Measurements from ENCODE around the gene PCNT. TPM values are rescaled to one million over a fixed set of nuclear protein-coding genes. Genes with fewer than 3 reads are reported as not detected.

The PCNT gene
- total and polyA plus RNA-seq, 2 of the 8 experiments (the other 6 are each of a cell fraction or from before 2014, with no cell fraction given): 9.9 to 45.1 TPM

DNA sequence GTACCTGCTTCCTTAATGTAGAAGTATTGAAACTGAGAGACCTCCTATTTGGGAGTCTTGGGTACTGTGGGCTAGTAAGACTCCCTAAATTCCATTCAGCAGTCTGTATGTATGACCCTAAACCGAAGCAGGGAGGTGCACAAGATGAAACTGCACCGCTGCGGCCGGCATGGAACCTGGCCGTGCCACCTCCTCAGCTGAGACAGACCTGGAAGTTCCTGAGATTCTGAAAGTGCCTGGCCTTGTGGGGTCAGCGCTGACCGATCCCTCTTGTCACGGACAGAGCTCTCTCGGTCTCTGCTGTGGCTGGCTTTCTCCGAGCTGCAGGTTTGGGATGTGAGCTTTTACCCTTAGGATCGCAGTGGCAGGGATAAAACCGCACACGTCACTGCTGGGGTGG, 27.0 kb downstream of the PCNT start:
- TF ChIP-seq RNF2 (IDR thresholded peaks at IDR 0.05; ENCODE audit: borderline replicate concordance, low read depth, low read length, missing control alignments, poor library complexity, severe bottlenecking) (no peak), SIN3A (conservative IDR thresholded peaks at IDR 0.05 in 1 of 2, IDR thresholded peaks at IDR 0.05 in 1 of 2; ENCODE audit: low read depth in 1 of 2, low read length in 2 of 2) (no peak), SP2 (IDR thresholded peaks at IDR 0.05; ENCODE audit: low read length) (no peak), PHF8 (conservative IDR thresholded peaks at IDR 0.05; ENCODE audit: low read depth, low read length) (no peak), TEAD4 (IDR thresholded peaks at IDR 0.05; ENCODE audit: low read depth, low read length) (no peak), POU5F1 (IDR thresholded peaks at IDR 0.05; ENCODE audit: low read depth, low read length) (no peak)
- TF ChIP-seq, protein P1, sequence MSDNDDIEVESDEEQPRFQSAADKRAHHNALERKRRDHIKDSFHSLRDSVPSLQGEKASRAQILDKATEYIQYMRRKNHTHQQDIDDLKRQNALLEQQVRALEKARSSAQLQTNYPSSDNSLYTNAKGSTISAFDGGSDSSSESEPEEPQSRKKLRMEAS (IDR thresholded peaks at IDR 0.05): no peak
- H3K4me1 ChIP-seq (replicated peaks in 1 of 4; ENCODE audit: control insufficient read depth in 3 of 4, insufficient read depth in 4 of 4, low read length in 3 of 4): no peaks in the 10 kb centered on the region
- peaks cover 31 to 66% (median 63%) of the 10 kb centered on the region in 4 experiments for H3K36me3 ChIP-seq (ENCODE audit: control insufficient read depth in 2 of 4, insufficient read depth in 4 of 4, low read length in 3 of 4)
- POLR2A ChIA-PET (ENCODE audit: partially characterized antibody): no interaction called here
- no peak overlapping the region for H2AK5ac ChIP-seq (ENCODE audit: low read depth, low read length)
- no peaks in the 10 kb centered on the region for H3K23me2 ChIP-seq (ENCODE audit: low read depth, low read length)
- no peak overlapping the region for H2BK5ac ChIP-seq (ENCODE audit: low read depth, low read length)
- H4K20me1 ChIP-seq (replicated peaks in 1 of 2; ENCODE audit: control insufficient read depth in 1 of 2, insufficient read depth in 2 of 2, low read length in 2 of 2): peaks cover 4 to 15% of the 10 kb centered on the region in 2 experiments
- CTCF ChIA-PET (ENCODE audit: partially characterized antibody): interaction anchor here (1.0 kb wide), 1 partner anchor 8 kb away, joined by 3 read pairs; no protein-coding TSS in a partner anchor
- H3K27me3 ChIP-seq (replicated peaks in 1 of 4; ENCODE audit: control insufficient read depth in 3 of 4, extremely low read depth in 1 of 4, insufficient read depth in 3 of 4, low read length in 3 of 4): no peaks in the 10 kb centered on the region
- no peak overlapping the region for H2BK15ac ChIP-seq (ENCODE audit: low read length)
- H4K91ac ChIP-seq (replicated peaks; ENCODE audit: insufficient read length, low read length): no peak overlapping the region
- no peak overlapping the region for H3K4me2 ChIP-seq (ENCODE audit: insufficient read depth in 1 of 2, low read depth in 2 of 2, low read length in 2 of 2)
- H3K9me3 ChIP-seq (ENCODE audit: insufficient read depth in 2 of 2, low read depth in 1 of 2, low read length in 1 of 2): no peaks in the 10 kb centered on the region
- no peak overlapping the region for H4K5ac ChIP-seq (ENCODE audit: insufficient read length, low read depth, low read length)
- H3K56ac ChIP-seq (replicated peaks; ENCODE audit: insufficient read length, low read depth, low read length): no peak overlapping the region
- no peak overlapping the region for H2BK12ac ChIP-seq (ENCODE audit: low read depth, low read length)
- peaks cover 3% of the 10 kb centered on the region; the same call in 1 of the 2 replicates for H3K79me1 ChIP-seq (ENCODE audit: low read depth, low read length)
- DNase-seq (ENCODE audit: low read depth in 1 of 2, low spot score in 2 of 2): no peak
- H3K79me2 ChIP-seq (ENCODE audit: control insufficient read depth in 1 of 2, insufficient read depth in 2 of 2, low read length in 2 of 2): no peaks in the 10 kb centered on the region
- H2AFZ ChIP-seq (ENCODE audit: low read length): no peak overlapping the region
- WGBS, 2 experiments (ENCODE audit: extremely low coverage in 1 of 2, insufficient coverage in 1 of 2, insufficient read length in 1 of 2, insufficient replicate concordance in 2 of 2, low coverage in 1 of 2, low lambda C conversion rate in 2 of 2, missing lambda C conversion rate in 1 of 2): 84% methylated on average over 13 of the region's 13 CpGs; no CpG with 5 or more reads in 1 of the 2 experiments
- no peak overlapping the region for H3K4ac ChIP-seq (replicated peaks; ENCODE audit: insufficient read length, low read depth, low read length)
- no peak overlapping the region for H3K4me3 ChIP-seq (ENCODE audit: extremely low read depth in 1 of 4, insufficient read depth in 2 of 4, low read depth in 3 of 4, low read length in 4 of 4)
- no peak overlapping the region for H3K27ac ChIP-seq (ENCODE audit: low read depth, low read length)
- H3K9ac ChIP-seq (replicated peaks in 1 of 4; ENCODE audit: extremely low read depth in 1 of 4, low read depth in 3 of 4, low read length in 3 of 4): no peak overlapping the region
- no peak overlapping the region for H3K14ac ChIP-seq (ENCODE audit: insufficient read length)
- H3K23ac ChIP-seq (ENCODE audit: insufficient read length): no peak overlapping the region
- no peak overlapping the region for H2BK120ac ChIP-seq (replicated peaks; ENCODE audit: low read depth, low read length)
- H3K18ac ChIP-seq (ENCODE audit: extremely low read depth, low read length): no peak overlapping the region
- H2BK20ac ChIP-seq (ENCODE audit: low read length): no peak overlapping the region
- no peak overlapping the region for H4K8ac ChIP-seq (ENCODE audit: extremely low read depth, insufficient read depth, low read length)
- FAIRE-seq: no peak
